Activated CD8-positive, alpha-beta T cell treated with anti-CD3 and anti-CD28 coated beads, Interleukin-2, amount 10 ng/mL, durations not matched to agents 7 days and 5 days (primary cell): ENCODE data around the gene ALPP. TPM values are rescaled to one million over a fixed set of nuclear protein-coding genes. Genes with fewer than 3 reads are reported as not detected.
"Not testable (repeated sequence)": the region's sequence is repeated elsewhere in the genome, so short reads cannot be mapped to it uniquely, and the experiment has no call there.

Experiments
- ATAC-seq: fragments of 150-1000 bp; cut with Tn5 transposase; one replicate; pipeline ENCODE4 v1.10.0; 2021; ENCODE audit warnings: moderate library complexity
- CTCF ChIA-PET: fragments of 350-600 bp; sonication (Branson Sonifier 250); formaldehyde crosslinking; loops from one replicate; lab custom pipeline; 2021; ENCODE audit warnings: antibody characterized with exemption; lab: Charles Lee
- POLR2A ChIA-PET: fragments of 350-600 bp; sonication (Branson Sonifier 250); formaldehyde crosslinking; loops from one replicate; lab custom pipeline; 2021; ENCODE audit warnings: antibody characterized with exemption; lab: Charles Lee
- DNase-seq: peaks from one replicate; pipeline ENCODE4 v3.0.0-alpha.2; 2020
- H3K27ac Mint-ChIP-seq: one replicate; pipeline ENCODE4 v1.8.0; 2021; ENCODE audit warnings: mild to moderate bottlenecking, mixed read lengths
- H3K27me3 Mint-ChIP-seq: one replicate; pipeline ENCODE4 v1.8.0; 2021; ENCODE audit warnings: low read depth, mixed read lengths
- H3K36me3 Mint-ChIP-seq: one replicate; pipeline ENCODE4 v1.8.0; 2021; ENCODE audit warnings: low read depth, mixed read lengths
- H3K4me1 Mint-ChIP-seq: one replicate; pipeline ENCODE4 v1.8.0; 2021; ENCODE audit warnings: low read depth, mixed read lengths
- H3K4me3 Mint-ChIP-seq: one replicate; pipeline ENCODE4 v1.8.0; 2021; ENCODE audit warnings: mild to moderate bottlenecking, mixed read lengths
- H3K9me3 Mint-ChIP-seq: one replicate; pipeline ENCODE4 v1.8.0; 2022; ENCODE audit warnings: mixed read lengths; ENCODE audit not compliant: insufficient read depth
- total RNA-seq, 2 experiments: library from RNA; stranded (reverse); gene quantifications; one replicate each; pipeline ENCODE4 v1.2.3, GENCODE V29; 2021

The ALPP gene
- total RNA-seq, 2 experiments from 2014 or later: not detected

DNA sequence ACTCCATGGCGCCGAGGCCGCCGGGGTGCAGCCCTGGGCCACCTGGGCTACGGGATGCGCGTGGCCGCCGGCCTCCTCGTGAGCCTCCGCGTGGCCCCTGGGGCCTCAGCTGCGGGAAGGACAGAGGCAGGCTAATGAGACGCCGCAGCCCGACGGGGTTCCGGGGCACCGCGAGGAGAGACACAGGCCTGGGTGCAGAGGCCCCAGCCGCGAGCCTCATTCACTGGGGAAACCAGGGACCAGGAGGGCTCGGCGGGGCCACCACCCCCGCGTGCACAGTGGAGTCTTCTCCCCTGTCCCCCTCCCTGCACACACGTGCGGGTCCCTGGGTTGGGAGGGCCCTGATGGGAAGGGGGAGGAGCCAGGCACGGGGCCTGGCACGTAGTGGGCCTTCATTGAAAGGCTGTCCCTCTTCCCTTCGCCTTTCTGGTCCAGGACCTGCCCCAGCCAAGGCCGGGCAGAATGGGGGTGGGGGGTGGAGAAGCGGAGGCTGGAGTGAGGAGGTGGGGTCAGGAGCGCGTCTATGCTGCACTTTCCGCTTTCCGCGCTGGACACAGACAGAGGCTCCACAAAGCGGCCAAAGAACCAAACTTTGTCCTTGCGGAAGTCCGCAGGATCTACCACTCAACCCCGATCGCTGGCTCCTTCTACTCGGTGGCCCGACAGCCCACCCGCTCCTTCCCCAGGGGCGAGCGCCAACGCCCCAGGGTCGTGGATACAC lies 9.1 kb downstream of the ALPP start:
- Mint-ChIP-seq H3K27ac (no peak overlapping the region), H3K4me3 (no peak overlapping the region), H3K9me3 (no peaks in the 10 kb centered on the region), H3K27me3 (peaks cover 58% of the 10 kb centered on the region), H3K36me3 (no peaks in the 10 kb centered on the region), H3K4me1 (no peaks in the 10 kb centered on the region)
- POLR2A ChIA-PET: no interaction called here
- DNase-seq: no peak
- CTCF ChIA-PET: no interaction called here
- no peak for ATAC-seq

DNA sequence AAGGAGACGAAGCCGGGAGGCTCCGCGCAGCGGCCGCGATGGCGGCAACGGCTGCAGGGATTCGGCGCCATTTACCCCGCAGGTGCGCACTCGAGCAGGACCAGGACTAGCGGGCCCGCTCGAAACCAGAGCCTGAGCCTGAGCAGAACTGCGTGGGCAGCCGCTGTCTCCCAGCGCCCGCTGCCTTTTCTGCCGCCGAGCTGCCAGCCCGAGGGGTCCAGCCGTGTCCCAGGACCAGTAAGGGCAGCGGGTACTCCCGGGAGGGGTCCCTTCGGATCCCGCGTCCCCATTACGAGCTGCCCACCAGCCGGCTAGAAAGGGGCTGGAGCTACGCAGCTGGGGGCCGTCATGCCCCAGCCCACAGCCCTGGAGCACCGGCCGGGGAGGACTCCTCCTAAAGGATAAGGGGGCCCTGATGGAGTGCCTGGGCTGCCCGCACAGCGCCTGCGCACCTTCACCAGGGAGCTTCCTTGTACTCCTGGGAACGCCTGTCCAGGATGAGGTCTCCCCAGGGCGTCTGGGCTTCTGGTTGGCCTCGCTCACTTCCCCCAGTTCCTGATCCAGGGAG lies 9.9 kb downstream of the ALPP start:
- DNase-seq (no peak), ATAC-seq (no peak)
- no peaks in the 10 kb centered on the region for H3K4me1 Mint-ChIP-seq
- ChIA-PET POLR2A (no interaction called here), CTCF (no interaction called here)
- no peak overlapping the region for H3K4me3 Mint-ChIP-seq
- peaks cover 53% of the 10 kb centered on the region for H3K27me3 Mint-ChIP-seq
- H3K9me3 Mint-ChIP-seq: no peaks in the 10 kb centered on the region
- no peak overlapping the region for H3K27ac Mint-ChIP-seq
- no peaks in the 10 kb centered on the region for H3K36me3 Mint-ChIP-seq

DNA sequence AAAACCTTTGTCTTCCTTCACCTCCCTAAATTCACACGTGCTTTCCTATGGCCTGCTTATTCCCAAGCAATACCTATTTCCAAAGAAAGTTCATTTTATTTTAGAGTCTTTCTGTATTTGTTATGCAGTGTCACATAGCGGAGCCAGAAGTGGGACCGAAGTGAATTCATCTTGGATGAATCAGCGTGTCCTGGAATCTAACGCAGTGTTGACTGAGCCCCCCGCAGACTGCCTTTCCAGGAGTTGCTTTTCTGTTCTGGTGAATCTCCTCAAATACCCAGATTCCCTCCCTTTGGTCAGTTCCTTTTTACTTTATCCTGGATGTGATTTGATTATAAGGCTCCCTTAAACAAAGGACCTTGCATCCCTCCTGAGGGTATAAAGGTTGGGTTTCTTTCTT lies 10.8 kb downstream of the ALPP start:
- ATAC-seq (no peak), DNase-seq (no peak)
- H3K4me1 Mint-ChIP-seq: no peaks in the 10 kb centered on the region
- H3K36me3 Mint-ChIP-seq: no peaks in the 10 kb centered on the region
- H3K4me3 Mint-ChIP-seq: no peak overlapping the region
- CTCF ChIA-PET: no interaction called here
- no peaks in the 10 kb centered on the region for H3K9me3 Mint-ChIP-seq
- POLR2A ChIA-PET: no interaction called here
- no peak overlapping the region for H3K27ac Mint-ChIP-seq
- peaks cover 43% of the 10 kb centered on the region for H3K27me3 Mint-ChIP-seq

DNA sequence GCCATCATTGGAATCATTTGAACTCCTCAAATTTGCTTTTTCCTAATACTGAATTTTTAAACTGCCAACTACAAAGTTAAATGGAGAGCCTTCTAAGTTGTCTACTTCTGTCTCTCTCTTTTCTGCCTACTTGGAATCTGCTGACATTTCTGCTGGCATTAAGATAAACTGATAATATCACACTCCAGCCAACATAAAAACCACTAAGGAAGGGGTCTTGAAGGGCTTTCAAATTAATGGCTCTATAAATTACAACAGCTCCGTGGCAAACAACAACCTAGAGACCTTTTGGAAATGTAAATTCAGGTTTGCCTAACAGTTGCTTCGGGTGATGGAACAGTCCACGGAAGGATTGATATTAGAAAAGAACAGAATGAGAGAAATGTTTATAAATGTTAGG lies 12.1 kb downstream of the ALPP start:
- no peaks in the 10 kb centered on the region for H3K36me3 Mint-ChIP-seq
- H3K4me3 Mint-ChIP-seq: no peak overlapping the region
- no peak overlapping the region for H3K27ac Mint-ChIP-seq
- ChIA-PET POLR2A (no interaction called here), CTCF (interaction anchor here (1.4 kb wide), 1 partner anchor 23 kb away, joined by 3 read pairs; no protein-coding TSS in a partner anchor)
- peaks cover 35% of the 10 kb centered on the region for H3K27me3 Mint-ChIP-seq
- ATAC-seq: no peak
- no peaks in the 10 kb centered on the region for H3K9me3 Mint-ChIP-seq
- H3K4me1 Mint-ChIP-seq: no peaks in the 10 kb centered on the region
- no peak for DNase-seq

DNA sequence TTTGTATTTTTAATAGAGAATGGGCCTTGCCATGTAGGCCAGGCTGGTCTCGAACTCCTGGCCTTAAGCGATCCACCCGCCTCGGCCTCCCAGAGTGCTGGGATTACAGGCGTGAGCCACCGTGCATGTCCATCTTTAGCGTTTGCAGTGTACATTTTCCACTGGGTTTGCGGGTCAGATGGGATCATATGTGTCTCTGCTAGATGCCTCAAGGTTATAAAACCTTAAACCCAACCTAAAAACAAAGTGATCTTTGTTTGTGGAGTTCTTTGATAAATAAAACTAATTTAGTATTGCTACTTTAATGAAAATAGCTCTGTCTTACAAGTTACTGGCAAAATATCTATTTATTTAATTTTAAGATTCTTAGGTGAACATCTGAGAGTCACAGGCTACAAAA lies 15.0 kb downstream of the ALPP start:
- POLR2A ChIA-PET: no interaction called here
- no peak for ATAC-seq
- Mint-ChIP-seq H3K36me3 (no peaks in the 10 kb centered on the region), H3K27me3 (peaks cover 28% of the 10 kb centered on the region), H3K4me1 (no peaks in the 10 kb centered on the region), H3K4me3 (no peak overlapping the region), H3K9me3 (no peaks in the 10 kb centered on the region), H3K27ac (no peak overlapping the region)
- CTCF ChIA-PET: interaction anchor here (1.0 kb wide), 2 partner anchors 45 to 487 kb away, joined by 3 read pairs; no protein-coding TSS in a partner anchor
- DNase-seq: no peak

DNA sequence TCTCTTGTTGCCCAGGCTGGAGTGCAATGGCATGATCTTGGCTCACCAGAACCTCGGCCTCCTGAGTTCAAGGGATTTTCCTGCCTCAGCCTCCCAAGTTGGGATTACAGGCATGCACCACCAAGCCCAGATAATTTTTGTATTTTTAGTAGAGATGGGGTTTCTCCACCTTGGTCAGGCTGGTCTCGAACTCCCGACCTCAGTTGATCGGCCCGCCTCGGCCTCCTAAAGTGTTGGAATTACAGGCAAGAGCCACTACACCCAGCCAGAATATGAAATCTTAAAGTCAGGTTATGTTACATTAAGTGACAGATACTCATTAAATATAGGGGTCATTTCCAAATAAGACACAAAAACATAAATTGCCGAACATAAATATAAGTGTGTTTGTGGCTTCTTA lies 15.9 kb downstream of the ALPP start:
- peaks cover 26% of the 10 kb centered on the region for H3K27me3 Mint-ChIP-seq
- H3K27ac Mint-ChIP-seq, H3K4me3 Mint-ChIP-seq, DNase-seq, ATAC-seq, H3K4me1 Mint-ChIP-seq, H3K36me3 Mint-ChIP-seq, H3K9me3 Mint-ChIP-seq, POLR2A ChIA-PET: not testable (repeated sequence)
- CTCF ChIA-PET: interaction anchor here (1.0 kb wide), 2 partner anchors 44 to 488 kb away, joined by 3 read pairs; no protein-coding TSS in a partner anchor

DNA sequence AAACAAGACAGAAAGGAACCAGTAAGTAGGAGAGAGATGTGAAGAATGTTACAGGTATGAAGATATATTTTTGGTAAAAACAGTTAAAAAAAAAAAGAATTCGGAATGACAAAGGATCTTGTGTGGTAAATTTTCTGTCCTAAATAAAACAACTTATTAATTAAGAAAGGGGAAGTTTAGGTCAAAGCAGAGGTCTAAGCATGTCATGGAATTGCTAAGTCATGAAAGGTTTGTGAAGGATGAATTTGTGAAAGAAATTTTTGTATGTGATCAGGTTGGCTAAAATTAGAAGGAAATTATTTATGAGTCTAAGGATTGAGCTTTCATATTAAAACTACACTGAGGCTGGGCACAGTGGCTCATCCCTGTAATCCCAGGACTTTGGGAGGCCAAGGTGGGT lies 17.0 kb downstream of the ALPP start:
- Mint-ChIP-seq H3K27me3 (peaks cover 20% of the 10 kb centered on the region), H3K4me1 (no peaks in the 10 kb centered on the region), H3K36me3 (no peaks in the 10 kb centered on the region), H3K4me3 (no peak overlapping the region), H3K9me3 (no peaks in the 10 kb centered on the region), H3K27ac (no peak overlapping the region)
- DNase-seq (no peak), ATAC-seq (no peak)
- CTCF ChIA-PET: no interaction called here
- POLR2A ChIA-PET: no interaction called here

DNA sequence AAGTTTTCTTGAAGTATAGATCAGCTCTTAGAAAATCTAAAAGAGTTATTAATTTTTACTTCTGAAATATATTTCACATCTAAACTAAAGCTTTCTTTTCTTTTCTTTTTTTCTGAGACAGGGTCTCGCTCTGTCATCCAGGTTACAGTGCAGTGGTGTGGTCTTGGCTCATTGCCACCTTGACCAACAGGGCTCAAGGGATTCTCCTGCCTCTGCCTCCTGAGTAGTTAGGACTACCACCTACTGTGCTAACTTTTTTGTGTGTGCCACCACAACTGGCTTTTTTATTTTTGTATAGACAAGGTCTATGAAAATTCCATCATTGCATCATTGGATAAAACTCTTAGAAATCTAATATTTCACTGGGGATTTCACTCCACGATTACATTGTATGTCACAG lies 18.1 kb downstream of the ALPP start:
- no peak for DNase-seq
- ATAC-seq: no peak
- Mint-ChIP-seq H3K4me3 (no peak overlapping the region), H3K36me3 (no peaks in the 10 kb centered on the region), H3K9me3 (no peaks in the 10 kb centered on the region), H3K27me3 (peaks cover 15% of the 10 kb centered on the region), H3K27ac (no peak overlapping the region), H3K4me1 (no peaks in the 10 kb centered on the region)
- POLR2A ChIA-PET: no interaction called here
- CTCF ChIA-PET: interaction anchor here (0.6 kb wide), 1 partner anchor 25 kb away, joined by 3 read pairs; no protein-coding TSS in a partner anchor

DNA sequence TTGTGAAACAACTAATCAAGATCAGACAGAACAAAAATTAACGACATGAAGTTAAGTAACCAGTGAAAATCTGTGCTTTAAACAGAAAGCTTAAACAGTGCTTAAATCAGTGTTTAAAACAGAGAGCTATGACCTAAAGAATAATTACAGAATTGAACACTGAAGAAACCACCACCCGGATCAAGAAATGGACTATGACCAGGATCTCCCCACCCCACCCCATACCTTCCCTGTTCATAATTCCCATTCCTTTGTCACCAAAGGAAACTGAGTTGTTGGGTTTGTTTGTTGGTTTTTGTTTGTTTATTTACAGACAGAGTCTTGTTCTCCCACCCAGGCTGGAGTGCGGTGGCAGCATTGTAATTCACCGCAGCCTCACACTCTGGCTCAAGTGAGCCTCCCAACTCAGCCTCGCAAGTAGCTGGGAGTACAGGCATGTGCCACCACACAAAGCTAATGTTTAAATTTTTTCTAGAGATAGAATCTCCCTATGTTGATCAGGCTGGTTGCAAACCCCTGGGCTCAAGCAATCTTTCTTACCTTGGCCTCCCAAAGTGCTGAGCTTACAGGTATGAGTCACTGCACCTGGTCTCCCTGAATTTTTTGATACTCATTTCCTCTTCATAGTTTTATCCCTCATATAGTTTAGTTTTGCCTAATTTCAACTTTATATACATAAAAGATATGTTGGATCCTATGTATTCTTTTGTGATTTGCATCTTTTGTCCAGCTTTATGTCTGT lies 19.9 kb downstream of the ALPP start:
- Mint-ChIP-seq H3K4me1 (no peaks in the 10 kb centered on the region), H3K4me3 (no peak overlapping the region), H3K27ac (no peak overlapping the region), H3K9me3 (no peaks in the 10 kb centered on the region), H3K36me3 (no peaks in the 10 kb centered on the region), H3K27me3 (peaks cover 11% of the 10 kb centered on the region)
- ChIA-PET CTCF (no interaction called here), POLR2A (no interaction called here)
- no peak for ATAC-seq
- DNase-seq: no peak

DNA sequence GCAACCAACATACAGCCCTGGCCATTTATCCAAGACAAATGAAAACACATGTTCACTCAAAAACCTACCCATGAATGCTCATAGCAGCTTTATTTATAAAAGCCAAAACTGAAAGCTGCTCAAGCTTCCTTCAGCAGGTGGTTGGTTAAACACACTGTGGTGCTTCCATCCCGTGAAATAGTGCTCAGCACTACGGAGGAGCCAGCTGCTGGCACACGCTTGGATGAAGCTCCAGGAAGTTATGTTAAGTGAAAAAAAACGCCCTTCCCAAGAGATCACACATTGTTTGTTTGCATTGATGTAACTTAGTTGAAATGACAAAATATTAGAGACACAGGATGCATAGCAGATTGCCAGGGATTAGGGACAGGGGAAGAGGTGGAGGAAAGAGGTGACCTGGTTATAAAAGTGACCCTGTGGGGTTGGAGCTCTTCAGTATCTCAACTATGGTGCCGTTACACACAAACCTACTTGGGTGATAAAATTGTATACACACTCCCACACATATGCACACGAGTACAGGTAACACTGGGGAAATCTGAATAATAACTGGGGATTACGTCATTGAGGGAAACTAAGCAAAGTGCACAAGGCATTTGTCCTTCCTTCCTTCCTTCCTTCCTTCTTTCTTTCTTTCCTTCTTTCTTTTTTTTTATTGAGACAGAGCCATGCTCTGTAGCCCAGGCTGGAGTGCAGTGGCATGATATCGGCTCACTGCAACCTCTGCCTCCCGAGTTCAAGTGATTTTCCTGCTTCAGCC lies 21.9 kb downstream of the ALPP start:
- H3K27me3 Mint-ChIP-seq: peaks cover 12% of the 10 kb centered on the region
- no peak overlapping the region for H3K4me3 Mint-ChIP-seq
- ChIA-PET CTCF (no interaction called here), POLR2A (no interaction called here)
- no peaks in the 10 kb centered on the region for H3K4me1 Mint-ChIP-seq
- no peak for ATAC-seq
- H3K9me3 Mint-ChIP-seq: no peaks in the 10 kb centered on the region
- H3K36me3 Mint-ChIP-seq: no peaks in the 10 kb centered on the region
- DNase-seq: no peak
- no peak overlapping the region for H3K27ac Mint-ChIP-seq

DNA sequence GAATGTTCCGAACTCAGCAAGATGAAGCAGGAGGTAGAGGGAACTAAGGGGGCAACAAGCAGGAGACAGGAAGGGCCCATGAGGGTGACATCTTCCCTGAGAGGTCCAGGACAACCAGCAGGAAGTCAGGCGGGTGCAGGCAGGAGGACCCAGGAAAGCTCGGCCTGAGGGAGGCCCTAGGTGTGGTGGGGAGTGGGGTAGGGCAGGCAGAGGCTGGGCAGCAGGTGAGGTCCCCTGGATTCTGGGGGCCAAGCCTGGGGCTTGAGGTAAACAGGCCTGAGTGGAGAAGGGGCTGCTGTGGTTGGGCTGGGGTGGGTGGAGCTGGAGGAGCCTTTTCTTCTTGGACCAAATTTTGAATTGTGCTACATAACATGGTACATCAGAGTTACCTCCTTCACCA lies 24.0 kb downstream of the ALPP start:
- ChIA-PET CTCF (no interaction called here), POLR2A (no interaction called here)
- Mint-ChIP-seq H3K27me3 (peaks cover 11% of the 10 kb centered on the region), H3K4me3 (no peak overlapping the region), H3K9me3 (no peaks in the 10 kb centered on the region), H3K36me3 (no peaks in the 10 kb centered on the region), H3K4me1 (no peaks in the 10 kb centered on the region), H3K27ac (no peak overlapping the region)
- DNase-seq (no peak), ATAC-seq (no peak)
